ENCODE results near the gene MRPL2. TPM values are rescaled to one million over a fixed set of nuclear protein-coding genes. Genes with fewer than 3 reads are reported as not detected.

MRPL2 gene
- total and polyA plus RNA-seq, 2 of the 4 experiments (the other 2 are of a cell fraction), result 18.1 to 45.9 TPM

- ChIA-PET CTCF (interaction anchor here (1.2 kb wide), 1 partner anchor 16 kb away, joined by 3 read pairs; no protein-coding TSS in a partner anchor), POLR2A (ENCODE audit: unreplicated experiment) (no interaction called here)
- Histone ChIP-seq H3K4me2 (ENCODE audit: low read depth, low read length) (no peak overlapping the region), H4K91ac (ENCODE audit: insufficient read depth, low read depth, low read length) (no peak overlapping the region), H3K27me3 (ENCODE audit: control insufficient read depth, insufficient read depth, low read length) (no peaks in the 10 kb centered on the region), H2AK9ac (replicated peaks; ENCODE audit: low read depth, low read length, poor library complexity) (no peak overlapping the region), H2AFZ (replicated peaks; ENCODE audit: low read length, poor library complexity) (no peak overlapping the region), H2BK5ac (ENCODE audit: low read depth, low read length, poor library complexity, severe bottlenecking) (no peak overlapping the region), H3K56ac (ENCODE audit: extremely low read depth, insufficient read depth, low read length) (no peak overlapping the region), H2BK120ac (ENCODE audit: low read depth, low read length) (no peak overlapping the region), H2AK5ac (ENCODE audit: low read depth, low read length) (no peak overlapping the region), H4K20me1 (ENCODE audit: insufficient read depth, low read length) (no peaks in the 10 kb centered on the region; the same call in 1 of the 2 replicates), H3K4ac (ENCODE audit: low read depth, low read length) (no peak overlapping the region), H4K8ac (ENCODE audit: low read depth in 2 of 2, low read length in 2 of 2) (no peak overlapping the region), H3K9ac (ENCODE audit: low read depth, low read length) (no peak overlapping the region), H3K14ac (replicated peaks; ENCODE audit: low read depth, low read length) (no peak overlapping the region), H3K4me1 (ENCODE audit: control insufficient read depth, insufficient read depth, low read length) (no peaks in the 10 kb centered on the region), H2BK20ac (ENCODE audit: low read depth, low read length) (no peak overlapping the region), H3K4me3 (ENCODE audit: insufficient read depth, low read depth, low read length) (no peak overlapping the region), H3K36me3 (ENCODE audit: control insufficient read depth, insufficient read depth, low read length) (peaks cover 54% of the 10 kb centered on the region), H3K9me3 (ENCODE audit: control insufficient read depth, insufficient read depth, low read length) (no peaks in the 10 kb centered on the region), H3K18ac (ENCODE audit: low read depth, low read length) (no peak overlapping the region), H3K23ac (ENCODE audit: low read depth, low read length) (no peak overlapping the region), H3K27ac (ENCODE audit: insufficient read depth, low read length) (no peak overlapping the region), H3K79me1 (ENCODE audit: low read depth in 1 of 2, low read length in 2 of 2) (peaks cover 5 to 32% of the 10 kb centered on the region in 2 experiments; a peak in 2 of 4 replicates), H4K5ac (ENCODE audit: low read depth, low read length) (no peak overlapping the region), H3K9me1 (ENCODE audit: insufficient read depth, low read length) (no peaks in the 10 kb centered on the region), H2BK15ac (ENCODE audit: low read depth, low read length) (no peak overlapping the region)
- in situ Hi-C loops (cut with MboI; ENCODE audit: low sequenced_read_pairs), result no loop called here
- intact Hi-C loops (cut with micrococcal nuclease), result no loop called here
- TF ChIP-seq NFE2L2 (IDR thresholded peaks at IDR 0.05; ENCODE audit: low read depth, low read length) (no peak), USF2 (IDR thresholded peaks at IDR 0.05; ENCODE audit: low read depth, low read length) (no peak), FOS (IDR thresholded peaks at IDR 0.05; ENCODE audit: low read depth, low read length) (no peak), BHLHE40 (IDR thresholded peaks at IDR 0.05; ENCODE audit: low read depth, low read length) (no peak), MXI1 (IDR thresholded peaks at IDR 0.05; ENCODE audit: borderline replicate concordance, low read depth, low read length) (no peak), CEBPB (IDR thresholded peaks at IDR 0.05; ENCODE audit: low read depth, low read length) (no peak), SMC3 (IDR thresholded peaks at IDR 0.05; ENCODE audit: low read depth, low read length) (no peak), RAD21 (IDR thresholded peaks at IDR 0.05; ENCODE audit: low read length) (no peak), POLR2A (IDR thresholded peaks at IDR 0.05; ENCODE audit: low read depth, low read length) (no peak)
- 79% methylated on average over 4 of the region's 9 CpGs; no CpG with 5 or more reads in 1 of the 2 experiments for WGBS, 2 experiments (ENCODE audit: extremely low coverage in 2 of 2, insufficient read length in 1 of 2)
- dilution Hi-C loops (cut with HindIII; ENCODE audit: low sequenced_read_pairs, unreplicated experiment), result no loop called here
- DNase-seq, result no peak
- ATAC-seq (ENCODE audit: low read depth), result no peak
- BruUV-seq (replicated peaks), result no TSS peak
Observed at GRCh38 chr6:43007126-43007525, 52.1 kb downstream of the MRPL2 start.
